ENCODE measurements around the gene ATOSA.

DNA sequence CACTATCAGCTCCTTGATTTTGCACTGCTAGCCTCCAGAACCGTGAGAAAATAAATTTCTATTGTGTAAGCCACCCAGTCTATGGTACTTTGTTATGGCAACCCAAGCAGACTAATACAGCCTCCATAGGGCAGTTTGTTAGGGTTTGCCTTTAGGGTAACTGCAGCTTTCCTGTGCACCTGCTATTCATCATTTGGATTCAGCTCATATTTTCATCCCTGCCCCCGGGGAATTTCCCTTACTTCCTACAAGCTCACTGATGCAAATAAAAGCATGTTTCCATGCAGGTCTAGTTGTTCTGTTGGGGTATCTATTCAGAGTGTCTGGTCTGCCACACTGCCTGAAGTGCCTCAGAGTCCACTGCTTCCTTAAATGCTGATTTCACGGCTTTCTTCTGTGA is 48.6 kb upstream of the ATOSA start:
- TF ChIP-seq EZH2 (IDR thresholded peaks at IDR 0.05; ENCODE audit: borderline replicate concordance, low read length) = no peak
- TF ChIP-seq, protein P1, sequence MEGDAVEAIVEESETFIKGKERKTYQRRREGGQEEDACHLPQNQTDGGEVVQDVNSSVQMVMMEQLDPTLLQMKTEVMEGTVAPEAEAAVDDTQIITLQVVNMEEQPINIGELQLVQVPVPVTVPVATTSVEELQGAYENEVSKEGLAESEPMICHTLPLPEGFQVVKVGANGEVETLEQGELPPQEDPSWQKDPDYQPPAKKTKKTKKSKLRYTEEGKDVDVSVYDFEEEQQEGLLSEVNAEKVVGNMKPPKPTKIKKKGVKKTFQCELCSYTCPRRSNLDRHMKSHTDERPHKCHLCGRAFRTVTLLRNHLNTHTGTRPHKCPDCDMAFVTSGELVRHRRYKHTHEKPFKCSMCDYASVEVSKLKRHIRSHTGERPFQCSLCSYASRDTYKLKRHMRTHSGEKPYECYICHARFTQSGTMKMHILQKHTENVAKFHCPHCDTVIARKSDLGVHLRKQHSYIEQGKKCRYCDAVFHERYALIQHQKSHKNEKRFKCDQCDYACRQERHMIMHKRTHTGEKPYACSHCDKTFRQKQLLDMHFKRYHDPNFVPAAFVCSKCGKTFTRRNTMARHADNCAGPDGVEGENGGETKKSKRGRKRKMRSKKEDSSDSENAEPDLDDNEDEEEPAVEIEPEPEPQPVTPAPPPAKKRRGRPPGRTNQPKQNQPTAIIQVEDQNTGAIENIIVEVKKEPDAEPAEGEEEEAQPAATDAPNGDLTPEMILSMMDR (conservative IDR thresholded peaks at IDR 0.05 in 1 of 2, IDR thresholded peaks at IDR 0.05 in 1 of 2; ENCODE audit: extremely low read depth in 1 of 2, insufficient read depth in 1 of 2, low read depth in 1 of 2, low read length in 2 of 2) = no peak

Data from mammary epithelial cell (primary cell).